K562 (cell line): ENCODE measurements around the gene POLR1B.

ENCODE experiments used
- FOXJ3 ChIP-seq: sonication (generic); formaldehyde crosslinking; IDR thresholded peaks from 2 replicates; pipeline ENCODE4 v1.4.0; 2020; ENCODE audit warnings: mild to moderate bottlenecking, missing genetic modification reagents
- HNRNPUL1 ChIP-seq: fragments of 200-400 bp; formaldehyde crosslinking; IDR thresholded peaks from 2 replicates; pipeline ENCODE4 v1.6.1; 2017; ENCODE audit warnings: low read length
- JUN ChIP-seq, 2 experiments: sonication (generic) in 1 of 2; formaldehyde crosslinking in 1 of 2; IDR thresholded peaks; 2 replicates each; pipeline versions ENCODE4 v1.6.1 to v1.8.0; 2012 to 2022; ENCODE audit warnings: borderline replicate concordance in 2 of 2, mild to moderate bottlenecking in 2 of 2, improper control_type of control experiment in 1 of 2, low read depth in 1 of 2, low read length in 1 of 2, missing genetic modification reagents in 1 of 2
- MTF1 ChIP-seq: fragments of 250-450 bp; sonication (Bioruptor Pico); IDR thresholded peaks from 2 replicates; pipeline ENCODE4 v1.9.0; 2021; ENCODE audit warnings: moderate library complexity, mild to moderate bottlenecking, inconsistent platforms, borderline replicate concordance
- SRSF1 ChIP-seq: fragments of 200-400 bp; formaldehyde crosslinking; IDR thresholded peaks from 2 replicates; pipeline ENCODE4 v1.6.1; 2017; ENCODE audit warnings: mild to moderate bottlenecking, low read depth, low read length, moderate library complexity
- TF ChIP-seq, protein P1 (sequence below): fragments of 450-650 bp; IDR thresholded peaks from 2 replicates; pipeline ENCODE4 v1.6.1; 2017; ENCODE audit warnings: antibody characterized with exemption, mild to moderate bottlenecking
- TF ChIP-seq, protein P2 (sequence below), 2 experiments: IDR thresholded peaks in 1 of 2; conservative IDR thresholded peaks in 1 of 2; 2 replicates each; pipeline ENCODE4 v1.6.1; 2016; ENCODE audit warnings: low read depth in 2 of 2, mild to moderate bottlenecking in 1 of 2, missing compliant biosample characterization in 1 of 2, missing genetic modification characterization in 1 of 2, moderate library complexity in 1 of 2
- TF ChIP-seq, protein P3 (sequence below), 2 experiments: fragments of 450-650 bp; formaldehyde crosslinking in 1 of 2; IDR thresholded peaks; 2 replicates each; pipeline versions ENCODE4 v1.4.0 to v1.6.1; 2014 to 2020; ENCODE audit warnings: mild to moderate bottlenecking in 2 of 2, borderline replicate concordance in 1 of 2, low read depth in 1 of 2
- TF ChIP-seq, protein P4 (sequence below): sonication (generic); formaldehyde crosslinking; IDR thresholded peaks from 2 replicates; pipeline ENCODE4 v1.9.0; 2022; ENCODE audit warnings: mild to moderate bottlenecking, missing genetic modification reagents

DNA sequence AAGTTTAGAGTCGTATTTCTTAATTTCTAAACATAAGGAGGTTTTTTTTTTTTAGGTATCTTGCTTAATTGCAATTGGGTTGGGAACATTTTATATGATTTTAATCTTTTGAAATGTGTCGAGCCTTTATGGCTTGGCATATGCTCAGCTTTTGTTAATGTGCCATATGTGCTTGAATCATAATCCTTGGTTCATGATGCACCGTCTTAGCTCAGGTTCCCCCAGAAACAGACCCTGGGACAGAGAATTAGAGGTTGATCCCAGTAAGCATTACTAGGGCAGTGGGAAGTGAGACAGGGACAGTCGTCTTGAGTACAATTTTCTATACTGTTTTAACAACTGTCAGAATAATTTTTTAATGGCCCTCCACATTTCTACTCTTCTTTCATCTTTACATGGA lies 51.5 kb downstream of the POLR1B start:
- TF ChIP-seq, protein P1, sequence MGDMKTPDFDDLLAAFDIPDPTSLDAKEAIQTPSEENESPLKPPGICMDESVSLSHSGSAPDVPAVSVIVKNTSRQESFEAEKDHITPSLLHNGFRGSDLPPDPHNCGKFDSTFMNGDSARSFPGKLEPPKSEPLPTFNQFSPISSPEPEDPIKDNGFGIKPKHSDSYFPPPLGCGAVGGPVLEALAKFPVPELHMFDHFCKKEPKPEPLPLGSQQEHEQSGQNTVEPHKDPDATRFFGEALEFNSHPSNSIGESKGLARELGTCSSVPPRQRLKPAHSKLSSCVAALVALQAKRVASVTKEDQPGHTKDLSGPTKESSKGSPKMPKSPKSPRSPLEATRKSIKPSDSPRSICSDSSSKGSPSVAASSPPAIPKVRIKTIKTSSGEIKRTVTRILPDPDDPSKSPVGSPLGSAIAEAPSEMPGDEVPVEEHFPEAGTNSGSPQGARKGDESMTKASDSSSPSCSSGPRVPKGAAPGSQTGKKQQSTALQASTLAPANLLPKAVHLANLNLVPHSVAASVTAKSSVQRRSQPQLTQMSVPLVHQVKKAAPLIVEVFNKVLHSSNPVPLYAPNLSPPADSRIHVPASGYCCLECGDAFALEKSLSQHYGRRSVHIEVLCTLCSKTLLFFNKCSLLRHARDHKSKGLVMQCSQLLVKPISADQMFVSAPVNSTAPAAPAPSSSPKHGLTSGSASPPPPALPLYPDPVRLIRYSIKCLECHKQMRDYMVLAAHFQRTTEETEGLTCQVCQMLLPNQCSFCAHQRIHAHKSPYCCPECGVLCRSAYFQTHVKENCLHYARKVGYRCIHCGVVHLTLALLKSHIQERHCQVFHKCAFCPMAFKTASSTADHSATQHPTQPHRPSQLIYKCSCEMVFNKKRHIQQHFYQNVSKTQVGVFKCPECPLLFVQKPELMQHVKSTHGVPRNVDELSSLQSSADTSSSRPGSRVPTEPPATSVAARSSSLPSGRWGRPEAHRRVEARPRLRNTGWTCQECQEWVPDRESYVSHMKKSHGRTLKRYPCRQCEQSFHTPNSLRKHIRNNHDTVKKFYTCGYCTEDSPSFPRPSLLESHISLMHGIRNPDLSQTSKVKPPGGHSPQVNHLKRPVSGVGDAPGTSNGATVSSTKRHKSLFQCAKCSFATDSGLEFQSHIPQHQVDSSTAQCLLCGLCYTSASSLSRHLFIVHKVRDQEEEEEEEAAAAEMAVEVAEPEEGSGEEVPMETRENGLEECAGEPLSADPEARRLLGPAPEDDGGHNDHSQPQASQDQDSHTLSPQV, result no peak
- TF ChIP-seq, protein P2, sequence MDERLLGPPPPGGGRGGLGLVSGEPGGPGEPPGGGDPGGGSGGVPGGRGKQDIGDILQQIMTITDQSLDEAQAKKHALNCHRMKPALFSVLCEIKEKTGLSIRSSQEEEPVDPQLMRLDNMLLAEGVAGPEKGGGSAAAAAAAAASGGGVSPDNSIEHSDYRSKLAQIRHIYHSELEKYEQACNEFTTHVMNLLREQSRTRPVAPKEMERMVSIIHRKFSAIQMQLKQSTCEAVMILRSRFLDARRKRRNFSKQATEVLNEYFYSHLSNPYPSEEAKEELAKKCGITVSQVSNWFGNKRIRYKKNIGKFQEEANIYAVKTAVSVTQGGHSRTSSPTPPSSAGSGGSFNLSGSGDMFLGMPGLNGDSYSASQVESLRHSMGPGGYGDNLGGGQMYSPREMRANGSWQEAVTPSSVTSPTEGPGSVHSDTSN (CRISPR knock-in tag; IDR thresholded peaks at IDR 0.05; ENCODE audit: low read depth), result no peak
- TF ChIP-seq, protein P2 (tag; conservative IDR thresholded peaks at IDR 0.05; ENCODE audit: low read depth), result no peak
- TF ChIP-seq SRSF1 (no peak), JUN (IDR thresholded peaks at IDR 0.05; ENCODE audit: borderline replicate concordance, low read depth, low read length) (no peak), JUN (CRISPR knock-in tag; IDR thresholded peaks at IDR 0.05; ENCODE audit: borderline replicate concordance) (no peak), HNRNPUL1 (no peak), MTF1 (CRISPR knock-in tag) (no peak), FOXJ3 (CRISPR knock-in tag) (no peak)
- TF ChIP-seq, protein P3, sequence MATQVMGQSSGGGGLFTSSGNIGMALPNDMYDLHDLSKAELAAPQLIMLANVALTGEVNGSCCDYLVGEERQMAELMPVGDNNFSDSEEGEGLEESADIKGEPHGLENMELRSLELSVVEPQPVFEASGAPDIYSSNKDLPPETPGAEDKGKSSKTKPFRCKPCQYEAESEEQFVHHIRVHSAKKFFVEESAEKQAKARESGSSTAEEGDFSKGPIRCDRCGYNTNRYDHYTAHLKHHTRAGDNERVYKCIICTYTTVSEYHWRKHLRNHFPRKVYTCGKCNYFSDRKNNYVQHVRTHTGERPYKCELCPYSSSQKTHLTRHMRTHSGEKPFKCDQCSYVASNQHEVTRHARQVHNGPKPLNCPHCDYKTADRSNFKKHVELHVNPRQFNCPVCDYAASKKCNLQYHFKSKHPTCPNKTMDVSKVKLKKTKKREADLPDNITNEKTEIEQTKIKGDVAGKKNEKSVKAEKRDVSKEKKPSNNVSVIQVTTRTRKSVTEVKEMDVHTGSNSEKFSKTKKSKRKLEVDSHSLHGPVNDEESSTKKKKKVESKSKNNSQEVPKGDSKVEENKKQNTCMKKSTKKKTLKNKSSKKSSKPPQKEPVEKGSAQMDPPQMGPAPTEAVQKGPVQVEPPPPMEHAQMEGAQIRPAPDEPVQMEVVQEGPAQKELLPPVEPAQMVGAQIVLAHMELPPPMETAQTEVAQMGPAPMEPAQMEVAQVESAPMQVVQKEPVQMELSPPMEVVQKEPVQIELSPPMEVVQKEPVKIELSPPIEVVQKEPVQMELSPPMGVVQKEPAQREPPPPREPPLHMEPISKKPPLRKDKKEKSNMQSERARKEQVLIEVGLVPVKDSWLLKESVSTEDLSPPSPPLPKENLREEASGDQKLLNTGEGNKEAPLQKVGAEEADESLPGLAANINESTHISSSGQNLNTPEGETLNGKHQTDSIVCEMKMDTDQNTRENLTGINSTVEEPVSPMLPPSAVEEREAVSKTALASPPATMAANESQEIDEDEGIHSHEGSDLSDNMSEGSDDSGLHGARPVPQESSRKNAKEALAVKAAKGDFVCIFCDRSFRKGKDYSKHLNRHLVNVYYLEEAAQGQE (IDR thresholded peaks at IDR 0.05; ENCODE audit: borderline replicate concordance), result no peak
- TF ChIP-seq, protein P3 (CRISPR knock-in tag; IDR thresholded peaks at IDR 0.05; ENCODE audit: low read depth), result no peak
- TF ChIP-seq, protein P4, sequence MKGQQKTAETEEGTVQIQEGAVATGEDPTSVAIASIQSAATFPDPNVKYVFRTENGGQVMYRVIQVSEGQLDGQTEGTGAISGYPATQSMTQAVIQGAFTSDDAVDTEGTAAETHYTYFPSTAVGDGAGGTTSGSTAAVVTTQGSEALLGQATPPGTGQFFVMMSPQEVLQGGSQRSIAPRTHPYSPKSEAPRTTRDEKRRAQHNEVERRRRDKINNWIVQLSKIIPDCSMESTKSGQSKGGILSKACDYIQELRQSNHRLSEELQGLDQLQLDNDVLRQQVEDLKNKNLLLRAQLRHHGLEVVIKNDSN (CRISPR knock-in tag), result no peak
